ENCODE data around the gene MRFAP1L1.
"Not testable (repeated sequence)": the region's sequence is repeated elsewhere in the genome, so short reads cannot be mapped to it uniquely, and the experiment has no call there.

Gene MRFAP1L1

GRCh38 chr4:6672541-6673190, 37.0 kb downstream of the MRFAP1L1 start:
- Mint-ChIP-seq H3K4me3 (peak overlapping the region; percentile 88), H3K4me1 (peaks cover 41% of the 10 kb centered on the region)

GRCh38 chr4:6672131-6672530, 37.5 kb downstream of the MRFAP1L1 start:
- no peak overlapping the region for H3K27ac Mint-ChIP-seq
- H3K4me1 Mint-ChIP-seq = peaks cover 36% of the 10 kb centered on the region
- no peak for DNase-seq (ENCODE audit: low spot score in 2 of 2)
- no peak for ATAC-seq
- H3K9me3 Mint-ChIP-seq = no peaks in the 10 kb centered on the region
- H3K36me3 Mint-ChIP-seq = peaks cover 42% of the 10 kb centered on the region
- H3K4me3 Mint-ChIP-seq = no peak overlapping the region

More at GRCh38 chr4:6672541-6673190, 37.0 kb downstream of the MRFAP1L1 start:
- DNase-seq (ENCODE audit: low spot score in 2 of 2); H3K9me3 Mint-ChIP-seq; ATAC-seq: not testable (repeated sequence)
- Mint-ChIP-seq H3K27ac (peak overlapping the region; percentile 93), H3K36me3 (peaks cover 48% of the 10 kb centered on the region)

DNA sequence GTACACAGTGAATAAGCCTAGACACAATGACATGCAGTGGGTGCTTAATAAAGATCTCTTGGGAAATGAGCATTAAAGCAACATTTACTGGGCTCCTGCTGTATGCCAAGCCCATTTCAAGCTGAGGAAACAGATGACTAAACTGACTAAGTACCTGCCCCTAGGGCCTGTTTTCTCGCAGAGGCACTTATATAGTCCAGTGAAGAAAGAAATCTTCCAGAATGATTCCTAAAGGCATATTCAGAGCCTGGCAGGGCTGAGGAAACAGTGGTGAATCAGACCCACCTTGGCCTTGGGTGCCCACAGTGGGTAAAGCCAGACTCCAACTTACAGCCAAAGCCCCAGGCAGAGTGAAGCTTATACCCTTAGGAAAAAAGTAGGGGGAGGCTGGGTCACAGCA, 38.0 kb downstream of the MRFAP1L1 start:
- peaks cover 31% of the 10 kb centered on the region for H3K4me1 Mint-ChIP-seq
- peaks cover 37% of the 10 kb centered on the region for H3K36me3 Mint-ChIP-seq
- ATAC-seq (no peak), DNase-seq (ENCODE audit: low spot score in 2 of 2) (no peak)
- no peak overlapping the region for H3K4me3 Mint-ChIP-seq
- H3K27ac Mint-ChIP-seq = no peak overlapping the region
- no peaks in the 10 kb centered on the region for H3K9me3 Mint-ChIP-seq

DNA sequence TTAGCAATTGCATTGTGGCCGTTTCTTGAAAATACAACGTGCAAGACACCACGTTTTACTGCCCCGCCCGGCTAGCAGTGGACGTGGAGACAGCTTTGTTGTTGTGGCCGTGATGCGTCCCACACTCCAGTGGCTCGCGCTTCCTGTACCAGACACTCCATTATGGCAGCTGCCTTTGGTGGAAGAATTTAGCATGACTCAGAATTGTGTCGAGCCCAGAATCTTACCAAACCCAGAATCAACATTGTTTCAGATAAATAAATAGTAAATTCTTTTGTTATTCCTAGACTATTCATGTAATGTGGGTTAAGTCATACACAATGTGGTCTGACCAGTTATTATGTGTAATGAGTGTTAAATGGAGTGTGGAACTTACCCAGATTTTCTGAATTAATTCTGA, 41.3 kb downstream of the MRFAP1L1 start:
- DNase-seq (ENCODE audit: low spot score in 2 of 2) = no peak
- Mint-ChIP-seq H3K36me3 (peaks cover 5% of the 10 kb centered on the region), H3K4me1 (peaks cover 4% of the 10 kb centered on the region), H3K9me3 (no peaks in the 10 kb centered on the region), H3K27ac (no peak overlapping the region), H3K4me3 (no peak overlapping the region)
- no peak for ATAC-seq

DNA sequence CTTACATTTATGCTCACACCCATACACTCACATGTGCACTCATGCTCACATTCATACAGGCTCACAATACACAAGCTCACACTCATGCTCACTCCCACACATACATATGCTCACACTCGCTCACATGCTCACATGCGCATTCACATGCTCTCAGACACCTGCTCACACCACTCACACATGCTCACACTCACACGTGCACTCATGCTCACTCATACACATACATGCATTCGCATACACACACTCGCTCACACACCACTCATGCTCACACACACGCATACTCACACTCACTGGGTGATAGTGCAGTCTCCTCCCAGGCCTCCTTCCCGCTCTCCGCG, 44.4 kb downstream of the MRFAP1L1 start:
- H3K4me1 Mint-ChIP-seq = no peaks in the 10 kb centered on the region

GRCh38 chr4:6663596-6664393, 45.9 kb downstream of the MRFAP1L1 start:
- H3K4me1 Mint-ChIP-seq = no peaks in the 10 kb centered on the region
- ATAC-seq (no peak), DNase-seq (ENCODE audit: low spot score in 2 of 2) (no peak)
- no peaks in the 10 kb centered on the region for H3K9me3 Mint-ChIP-seq
- H3K36me3 Mint-ChIP-seq = no peaks in the 10 kb centered on the region
- no peak overlapping the region for H3K4me3 Mint-ChIP-seq
- H3K27ac Mint-ChIP-seq = no peak overlapping the region

More for the DNA sequence above, 44.4 kb downstream of the MRFAP1L1 start:
- H3K27ac Mint-ChIP-seq = no peak overlapping the region
- no peak for DNase-seq (ENCODE audit: low spot score in 2 of 2)
- H3K36me3 Mint-ChIP-seq = no peaks in the 10 kb centered on the region
- H3K4me3 Mint-ChIP-seq = no peak overlapping the region
- no peaks in the 10 kb centered on the region for H3K9me3 Mint-ChIP-seq
- no peak for ATAC-seq

DNA sequence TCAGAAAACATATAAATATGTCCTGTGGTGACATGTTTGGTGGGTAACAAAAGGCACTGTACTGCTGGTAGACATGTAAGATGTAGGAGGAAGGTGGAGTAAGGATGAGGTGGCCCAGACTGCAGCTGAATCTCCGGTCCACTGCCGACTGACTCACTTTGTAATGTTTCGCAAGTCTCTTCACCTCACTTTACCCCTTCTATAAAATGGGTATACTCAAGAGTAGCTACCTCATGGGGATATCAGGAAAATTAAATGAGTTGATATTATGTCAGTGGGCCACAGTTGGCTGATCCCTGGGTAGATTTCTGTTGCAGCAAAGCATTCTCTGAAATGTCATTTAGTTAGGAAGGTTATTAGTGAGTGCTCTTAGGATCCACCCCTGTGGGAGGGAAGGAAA, 47.1 kb downstream of the MRFAP1L1 start:
- no peaks in the 10 kb centered on the region for H3K36me3 Mint-ChIP-seq
- ATAC-seq = no peak

DNA sequence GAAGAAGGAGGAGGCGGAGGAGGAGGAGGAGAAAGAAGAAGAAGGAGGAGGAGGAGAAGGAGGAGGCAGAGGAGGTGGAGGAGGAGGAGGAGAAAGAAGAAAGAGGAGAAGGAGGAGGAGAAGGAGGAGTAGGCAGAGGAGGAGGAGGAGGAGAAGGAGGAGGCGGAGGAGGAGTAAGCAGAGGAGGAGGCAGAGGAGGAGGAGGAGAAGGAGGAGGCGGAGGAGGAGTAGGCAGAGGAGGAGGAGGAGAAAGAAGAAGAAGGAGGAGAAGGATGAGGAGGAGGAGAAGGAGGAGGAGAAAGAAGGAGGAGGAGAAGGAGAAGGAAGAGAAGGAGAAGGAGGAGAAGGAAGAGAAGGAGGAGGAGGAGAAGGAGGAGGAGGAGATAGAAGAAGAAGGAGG, 49.2 kb downstream of the MRFAP1L1 start:
- H3K4me3 Mint-ChIP-seq = no peak overlapping the region
- H3K27ac Mint-ChIP-seq = no peak overlapping the region

More for the DNA sequence above, 47.1 kb downstream of the MRFAP1L1 start:
- Mint-ChIP-seq H3K4me1 (no peaks in the 10 kb centered on the region), H3K9me3 (no peaks in the 10 kb centered on the region), H3K4me3 (no peak overlapping the region), H3K27ac (no peak overlapping the region)
- DNase-seq (ENCODE audit: low spot score in 2 of 2) = no peak

DNA sequence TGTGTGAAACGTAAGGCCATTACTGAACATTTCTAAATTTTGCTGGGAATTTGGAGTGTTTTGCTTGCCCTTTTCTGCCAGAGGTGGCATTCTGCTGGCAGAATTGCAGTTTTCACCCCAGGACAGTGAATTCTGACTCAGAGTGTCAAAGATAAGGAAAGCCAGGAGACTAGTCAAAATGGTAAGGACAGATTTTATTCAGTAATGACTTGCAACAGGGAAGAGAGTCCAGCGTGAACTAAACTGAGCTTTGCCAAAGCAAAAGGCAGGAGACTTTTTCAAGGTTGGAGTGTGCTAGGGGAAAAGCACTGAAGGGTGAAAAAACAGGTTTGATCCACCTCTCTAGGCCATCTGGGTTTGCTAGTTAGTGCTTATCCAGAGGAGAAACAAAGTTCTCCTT, 49.8 kb downstream of the MRFAP1L1 start:
- Mint-ChIP-seq H3K4me3 (no peak overlapping the region), H3K36me3 (no peaks in the 10 kb centered on the region), H3K27ac (no peak overlapping the region), H3K9me3 (no peaks in the 10 kb centered on the region), H3K4me1 (no peaks in the 10 kb centered on the region)
- DNase-seq (ENCODE audit: low spot score in 2 of 2) (no peak), ATAC-seq (no peak)

More for the DNA sequence above, 49.2 kb downstream of the MRFAP1L1 start:
- DNase-seq (ENCODE audit: low spot score in 2 of 2) (no peak), ATAC-seq (no peak)
- H3K36me3 Mint-ChIP-seq = no peaks in the 10 kb centered on the region
- H3K4me1 Mint-ChIP-seq = no peaks in the 10 kb centered on the region
- H3K9me3 Mint-ChIP-seq = no peaks in the 10 kb centered on the region

DNA sequence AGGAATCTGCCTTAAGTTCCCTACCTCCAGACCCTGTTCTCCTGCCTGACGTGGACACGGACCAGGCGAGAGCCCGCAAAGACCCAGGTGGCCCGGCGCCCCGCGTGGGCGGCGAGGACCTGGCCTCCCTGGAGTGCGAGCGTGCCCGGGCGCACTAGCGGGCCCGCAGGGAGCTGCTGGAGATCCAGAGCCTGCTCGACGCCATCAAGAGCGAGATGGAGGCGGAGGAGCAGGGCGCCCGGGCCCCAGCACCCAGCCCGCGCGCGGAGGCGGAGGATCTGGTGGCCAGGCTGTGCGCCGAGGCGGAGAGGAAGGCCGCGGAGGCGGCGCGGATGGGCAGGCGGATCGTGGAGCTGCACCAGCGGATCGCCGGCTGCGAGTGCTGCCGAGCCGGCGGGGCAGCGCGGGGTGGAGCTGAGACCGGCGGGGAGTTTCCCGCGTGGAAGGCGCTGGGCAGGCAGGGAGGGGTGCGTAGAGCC, 51.0 kb downstream of the MRFAP1L1 start:
- no peak overlapping the region for H3K27ac Mint-ChIP-seq
- H3K4me3 Mint-ChIP-seq = peak overlapping the region; percentile 64
- H3K36me3 Mint-ChIP-seq = no peaks in the 10 kb centered on the region
- no peaks in the 10 kb centered on the region for H3K4me1 Mint-ChIP-seq
- DNase-seq (ENCODE audit: low spot score in 2 of 2) = peak; percentile 51 to 67
- peak; percentile 88 for ATAC-seq
- no peaks in the 10 kb centered on the region for H3K9me3 Mint-ChIP-seq

DNA sequence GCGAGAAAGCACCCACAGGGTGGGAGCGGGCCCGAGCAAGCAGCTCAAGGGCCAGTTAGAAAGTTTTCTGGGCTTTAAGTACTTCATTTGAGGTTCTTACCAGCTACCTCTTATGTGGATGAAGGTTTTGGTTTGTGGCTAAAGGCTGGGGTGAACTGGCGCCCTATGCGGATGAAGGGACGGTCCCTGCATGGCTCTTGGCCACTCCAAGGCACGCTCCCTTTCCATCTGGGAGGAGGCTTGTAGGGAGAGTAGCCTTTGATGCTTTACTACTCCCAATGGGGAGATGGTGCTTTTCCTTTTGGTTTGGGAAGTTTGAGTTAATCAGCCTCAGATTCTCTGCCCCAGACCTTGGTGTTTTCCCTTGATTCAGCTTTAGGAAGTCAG, 51.5 kb downstream of the MRFAP1L1 start:
- H3K4me3 Mint-ChIP-seq = peak overlapping the region; percentile 64
- DNase-seq (ENCODE audit: low spot score in 2 of 2) = no peak
- no peak for ATAC-seq
- H3K27ac Mint-ChIP-seq = no peak overlapping the region
- H3K36me3 Mint-ChIP-seq = no peaks in the 10 kb centered on the region
- H3K9me3 Mint-ChIP-seq = no peaks in the 10 kb centered on the region
- H3K4me1 Mint-ChIP-seq = no peaks in the 10 kb centered on the region

All from stimulated activated effector memory CD8-positive, alpha-beta T cell treated with anti-CD3 and anti-CD28 coated beads, Interleukin-12 subunit alpha, Interleukin-12 subunit beta, amount 100 ng/mL, for 72 hours (primary cell).